A673 (cell line): ENCODE measurements around the gene CLDN5. TPM values are rescaled to one million over a fixed set of nuclear protein-coding genes. Genes with fewer than 3 reads are reported as not detected.
A peak's percentile ranks its signal among the peaks of the same experiment; 100 is the strongest.

Experiments
- BruUV-seq: library from RNA; stranded (reverse); fragments of 400-500 nt; replicated peaks from 2 replicates; lab custom pipeline; 2021; lab: Mats Ljungman, UMichigan
- CTCF ChIA-PET: fragments of 300-600 bp; sonication (Branson Sonifier 250); formaldehyde crosslinking; loops from one replicate; lab custom pipeline; 2022; ENCODE audit warnings: antibody characterized with exemption; lab: Charles Lee
- POLR2A ChIA-PET: fragments of 300-600 bp; sonication (Branson Sonifier 250); formaldehyde crosslinking; loops from one replicate; lab custom pipeline; 2022; ENCODE audit warnings: antibody characterized with exemption; ENCODE audit not compliant: low non-redundant PET; lab: Charles Lee
- DNase-seq: peaks from one replicate; pipeline ENCODE4 v3.0.0-alpha.2; 2015; ENCODE audit warnings: low spot score
- H3K27ac ChIP-seq: fragments of 200-600 bp; sonication (generic); 2 replicates; pipeline ENCODE4 v1.5.1; 2016; ENCODE audit warnings: mixed run types, low read depth, mild to moderate bottlenecking, mixed read lengths, antibody characterized with exemption, low read length; ENCODE audit not compliant: poor library complexity, severe bottlenecking
- H3K27me3 ChIP-seq: fragments of 200-600 bp; sonication (generic); replicated peaks from 2 replicates; pipeline ENCODE4 v1.6.1; 2017; ENCODE audit warnings: mixed run types, low read depth, mild to moderate bottlenecking, mixed read lengths, antibody characterized with exemption, low read length; ENCODE audit not compliant: insufficient read depth, poor library complexity
- H3K36me3 ChIP-seq: fragments of 200-600 bp; sonication (generic); 2 replicates; pipeline ENCODE4 v1.6.1; 2016; ENCODE audit warnings: mixed run types, mild to moderate bottlenecking, mixed read lengths, antibody characterized with exemption, low read length; ENCODE audit not compliant: insufficient read depth, poor library complexity, severe bottlenecking
- H3K4me1 ChIP-seq: fragments of 200-600 bp; sonication (generic); 2 replicates; pipeline ENCODE4 v1.6.1; 2017; ENCODE audit warnings: mixed run types, mild to moderate bottlenecking, mixed read lengths, antibody characterized with exemption, low read length; ENCODE audit not compliant: insufficient read depth, poor library complexity, severe bottlenecking
- H3K4me3 ChIP-seq: fragments of 200-600 bp; sonication (generic); 2 replicates; pipeline ENCODE4 v1.5.1; 2016; ENCODE audit warnings: low read depth, mixed run types, mild to moderate bottlenecking, mixed read lengths, low read length; ENCODE audit not compliant: poor library complexity, severe bottlenecking
- H3K9me3 ChIP-seq: fragments of 200-600 bp; sonication (generic); 2 replicates; pipeline ENCODE4 v1.6.1; 2016; ENCODE audit warnings: mixed run types, low read depth, mild to moderate bottlenecking, mixed read lengths, antibody characterized with exemption, low read length; ENCODE audit not compliant: poor library complexity, severe bottlenecking
- CTCF ChIP-seq: fragments of 300-800, 200-600 bp; sonication (generic); conservative IDR thresholded peaks from 2 replicates; pipeline ENCODE4 v1.5.1; 2017; ENCODE audit warnings: low read depth, mild to moderate bottlenecking, antibody characterized with exemption, low read length, moderate library complexity, mixed read lengths
- EZH2 ChIP-seq: fragments of 200-600 bp; sonication (generic); IDR thresholded peaks from 2 replicates; pipeline ENCODE4 v1.6.1; 2017; ENCODE audit warnings: borderline replicate concordance, low read depth, mild to moderate bottlenecking, mixed read lengths, antibody characterized with exemption, low read length; ENCODE audit not compliant: poor library complexity, severe bottlenecking
- intact Hi-C: fragments of 100-400 bp; cut with micrococcal nuclease; formaldehyde crosslinking; loops from one replicate; pipeline ENCODE4 v1.10.0; 2022; ENCODE audit not compliant: unreplicated experiment
- total RNA-seq: library from RNA; stranded (reverse); gene quantifications from 2 replicates; pipeline ENCODE4 v1.2.3, GENCODE V29; 2021

Gene CLDN5
- total RNA-seq, 1 experiment from 2014 or later = 0.21 TPM

GRCh38 chr22:19480173-19480568 lies 44.0 kb downstream of the CLDN5 start:
- H3K4me1 ChIP-seq = peaks cover 9% of the 10 kb centered on the region
- peak overlapping the region; percentile 99 for H3K27ac ChIP-seq
- ChIA-PET CTCF (interaction anchor here (0.7 kb wide), 1 partner anchor 150 kb away, joined by 4 read pairs; no protein-coding TSS in a partner anchor), POLR2A (no interaction called here)
- DNase-seq = no peak
- peaks cover 31% of the 10 kb centered on the region for H3K36me3 ChIP-seq
- peak overlapping the region; percentile 75 for H3K4me3 ChIP-seq
- TF ChIP-seq CTCF (no peak), EZH2 (no peak)
- BruUV-seq = no TSS peak
- H3K9me3 ChIP-seq = no peaks in the 10 kb centered on the region
- intact Hi-C loops = no loop called here
- H3K27me3 ChIP-seq = no peaks in the 10 kb centered on the region

- H3K36me3 ChIP-seq = peaks cover 28% of the 10 kb centered on the region
- no TSS peak for BruUV-seq
- POLR2A ChIA-PET = no interaction called here
These were observed 44.6 kb downstream of the CLDN5 start, which contains the start of gene CDC45 for GRCh38 chr22:19479355-19480172. TSS of gene CDC45 (plus strand) at chr22:19479920. CDS start at chr22:19479969, 49 bp downstream.

GRCh38 chr22:19478901-19479354 lies 45.3 kb downstream of the CLDN5 start, which contains the start of gene UFD1:
TSS of gene UFD1 (minus strand) at chr22:19479193. CDS start at chr22:19479085, 108 bp downstream.
- Histone ChIP-seq H3K9me3 (no peaks in the 10 kb centered on the region), H3K4me1 (peaks cover 9% of the 10 kb centered on the region), H3K4me3 (peak within 1 kb of the TSS; percentile 75), H3K27me3 (no peaks in the 10 kb centered on the region), H3K36me3 (peaks cover 25% of the 10 kb centered on the region), H3K27ac (peak within 1 kb of the TSS; percentile 99)
- ChIA-PET POLR2A (no interaction called here), CTCF (no interaction called here)
- intact Hi-C loops = loop anchor here (2.0 kb wide), 1 partner anchor 46 kb away; the partner anchor contains the start of gene MRPL40
- peak; percentile 89 for DNase-seq
- no TSS peak for BruUV-seq
- TF ChIP-seq CTCF (no peak), EZH2 (no peak)

More at GRCh38 chr22:19479355-19480172, 44.6 kb downstream of the CLDN5 start, which contains the start of gene CDC45:
- CTCF ChIA-PET = interaction anchor here (0.7 kb wide), 1 partner anchor 150 kb away, joined by 4 read pairs; no protein-coding TSS in a partner anchor
- TF ChIP-seq CTCF (no peak), EZH2 (no peak)
- peak; percentile 99 for DNase-seq
- peak within 1 kb of the TSS; percentile 75 for H3K4me3 ChIP-seq
- no peaks in the 10 kb centered on the region for H3K27me3 ChIP-seq
- H3K27ac ChIP-seq = peak within 1 kb of the TSS; percentile 99
- no peaks in the 10 kb centered on the region for H3K9me3 ChIP-seq
- H3K4me1 ChIP-seq = peaks cover 9% of the 10 kb centered on the region
- intact Hi-C loops = loop anchor here (2.0 kb wide), 1 partner anchor 47 kb away; the partner anchor contains the start of gene MRPL40
